Fibroblast of lung (primary cell): ENCODE results near the gene C2CD4C. TPM values are rescaled to one million over a fixed set of nuclear protein-coding genes. Genes with fewer than 3 reads are reported as not detected.

Source experiments
- DNase-seq, 2 donors: peaks; one replicate each; pipeline versions ENCODE4 v3.0.0 to v3.0.0-alpha.2; 2010; ENCODE audit warnings: low read depth in 2 of 2
- H2AFZ ChIP-seq: 2 replicates; pipeline ENCODE4 v1.5.1; 2012; ENCODE audit warnings: low read length, control low read depth, inconsistent platforms
- H3K27ac ChIP-seq: 2 replicates; pipeline ENCODE4 v1.5.1; 2011; ENCODE audit warnings: low read length, control low read depth; ENCODE audit not compliant: insufficient read depth
- H3K27me3 ChIP-seq: 2 replicates; pipeline ENCODE4 v1.5.1; 2011; ENCODE audit warnings: mild to moderate bottlenecking, low read length; ENCODE audit not compliant: control insufficient read depth, insufficient read depth
- H3K36me3 ChIP-seq: 2 replicates; pipeline ENCODE4 v1.5.1; 2011; ENCODE audit warnings: low read length; ENCODE audit not compliant: control insufficient read depth, insufficient read depth
- H3K4me1 ChIP-seq: 2 replicates; pipeline ENCODE4 v1.5.1; 2011; ENCODE audit warnings: low read length; ENCODE audit not compliant: control insufficient read depth, insufficient read depth; ENCODE audit errors: extremely low read depth
- H3K4me2 ChIP-seq: 2 replicates; pipeline ENCODE4 v1.5.1; 2011; ENCODE audit warnings: low read length, control low read depth; ENCODE audit not compliant: insufficient read depth; ENCODE audit errors: extremely low read depth
- H3K4me3 ChIP-seq, 4 experiments: fragments of 200-600 bp in 1 of 4; sonication (generic) in 1 of 4; replicated peaks in 1 of 4; 2 replicates each; pipeline ENCODE4 v1.5.1; 2011 to 2016; ENCODE audit warnings: low read length in 4 of 4, low read depth in 3 of 4, mild to moderate bottlenecking in 3 of 4, control low read depth in 2 of 4, inconsistent platforms in 1 of 4, mixed read lengths in 1 of 4; ENCODE audit not compliant: insufficient read depth in 1 of 4; ENCODE audit errors: control extremely low read depth in 1 of 4
- H3K79me2 ChIP-seq: 2 replicates; pipeline ENCODE4 v1.5.1; 2012; ENCODE audit warnings: mild to moderate bottlenecking, low read length, inconsistent platforms; ENCODE audit not compliant: control insufficient read depth, insufficient read depth
- H3K9ac ChIP-seq: 2 replicates; pipeline ENCODE4 v1.5.1; 2011; ENCODE audit warnings: mild to moderate bottlenecking, low read length, control low read depth; ENCODE audit not compliant: insufficient read depth
- H3K9me3 ChIP-seq: 2 replicates; pipeline ENCODE4 v1.5.1; 2012; ENCODE audit warnings: low read depth, low read length; ENCODE audit not compliant: control insufficient read depth, insufficient read depth
- H4K20me1 ChIP-seq: 2 replicates; pipeline ENCODE4 v1.5.1; 2011; ENCODE audit warnings: low read length; ENCODE audit not compliant: control insufficient read depth, insufficient read depth; ENCODE audit errors: extremely low read depth
- CTCF ChIP-seq, 2 donors: IDR thresholded peaks in 1 of 2; conservative IDR thresholded peaks in 1 of 2; 1 replicate in 1 of 2; 2 replicates in 1 of 2; pipeline ENCODE4 v1.5.1; 2011 to 2012; ENCODE audit warnings: low read length in 2 of 2, control low read depth in 1 of 2, inconsistent platforms in 1 of 2, low read depth in 1 of 2, mild to moderate bottlenecking in 1 of 2
- EZH2 ChIP-seq: IDR thresholded peaks from 2 replicates; pipeline ENCODE4 v1.5.1; 2012; ENCODE audit warnings: low read length, control low read depth, mild to moderate bottlenecking; ENCODE audit errors: missing control alignments
- polyA plus RNA-seq, 2 donors: library from polyadenylated mRNA; depleted of rRNA in 1 of 2; stranded (reverse) in 1 of 2; unstranded in 1 of 2; fragments of >200 nt; gene quantifications; 2 replicates each; pipeline ENCODE4 v1.2.1, GENCODE V29; 2011 to 2012; ENCODE audit warnings: missing spikeins in 1 of 2
- total RNA-seq: library from RNA; depleted of rRNA; stranded (reverse); fragments of >200 nt; gene quantifications from 2 replicates; pipeline ENCODE4 v1.2.1, GENCODE V29; 2014

Gene C2CD4C
- total and polyA plus RNA-seq, 2 donors (not counting 1 experiment from before 2014, with no cell fraction given), result 0.17 TPM; not detected in 1

- Histone ChIP-seq H2AFZ (no peak overlapping the region), H3K9me3 (no peaks in the 10 kb centered on the region), H3K4me1 (peaks cover 2% of the 10 kb centered on the region), H3K36me3 (no peaks in the 10 kb centered on the region), H3K4me2 (no peak overlapping the region), H3K4me3 (no peak overlapping the region), H3K27me3 (peaks cover 14% of the 10 kb centered on the region), H3K27ac (no peak overlapping the region), H4K20me1 (no peaks in the 10 kb centered on the region), H3K79me2 (no peaks in the 10 kb centered on the region), H3K9ac (no peak overlapping the region)
- DNase-seq, result no peak
- TF ChIP-seq CTCF (conservative IDR thresholded peaks at IDR 0.05 in 1 of 2, IDR thresholded peaks at IDR 0.05 in 1 of 2; ENCODE audit: low read depth in 1 of 2, low read length in 2 of 2) (no peak), EZH2 (no peak)
Observed at GRCh38 chr19:367963-368629, 40.9 kb downstream of the C2CD4C start.

GRCh38 chr19:367561-367960 lies 41.4 kb downstream of the C2CD4C start:
- Histone ChIP-seq H3K79me2 (no peaks in the 10 kb centered on the region), H3K36me3 (no peaks in the 10 kb centered on the region), H3K4me1 (peaks cover 2% of the 10 kb centered on the region), H2AFZ (no peak overlapping the region), H3K4me3 (no peak overlapping the region), H4K20me1 (no peaks in the 10 kb centered on the region), H3K27me3 (peaks cover 12% of the 10 kb centered on the region), H3K9ac (no peak overlapping the region), H3K4me2 (no peak overlapping the region), H3K27ac (no peak overlapping the region), H3K9me3 (no peaks in the 10 kb centered on the region)
- no peak for DNase-seq
- TF ChIP-seq EZH2, result no peak
- TF ChIP-seq CTCF (conservative IDR thresholded peaks at IDR 0.05 in 1 of 2, IDR thresholded peaks at IDR 0.05 in 1 of 2; ENCODE audit: low read depth in 1 of 2, low read length in 2 of 2), result no peak

- no peak for DNase-seq
Observed at GRCh38 chr19:366951-367350, 42.0 kb downstream of the C2CD4C start.

More at GRCh38 chr19:366951-367350, 42.0 kb downstream of the C2CD4C start:
- Histone ChIP-seq H3K36me3 (no peaks in the 10 kb centered on the region), H3K27ac (no peak overlapping the region), H3K9ac (no peak overlapping the region), H3K4me2 (no peak overlapping the region), H3K4me3 (no peak overlapping the region), H4K20me1 (no peaks in the 10 kb centered on the region), H3K27me3 (peaks cover 9% of the 10 kb centered on the region), H3K9me3 (no peaks in the 10 kb centered on the region), H3K79me2 (no peaks in the 10 kb centered on the region), H2AFZ (no peak overlapping the region), H3K4me1 (no peaks in the 10 kb centered on the region)
- TF ChIP-seq CTCF (conservative IDR thresholded peaks at IDR 0.05 in 1 of 2, IDR thresholded peaks at IDR 0.05 in 1 of 2; ENCODE audit: low read depth in 1 of 2, low read length in 2 of 2) (no peak), EZH2 (no peak)
